IMR-90 (cell line): Measurements from ENCODE around the gene MLANA.

ENCODE experiments used
- MXI1 ChIP-seq: IDR thresholded peaks from 2 replicates; pipeline ENCODE4 v1.6.1; 2012; ENCODE audit warnings: low read depth, mild to moderate bottlenecking, low read length, moderate library complexity, borderline replicate concordance
- RAD21 ChIP-seq: IDR thresholded peaks from 2 replicates; pipeline ENCODE4 v1.6.1; 2012; ENCODE audit warnings: low read length, improper control_type of control experiment
- RFX5 ChIP-seq: IDR thresholded peaks from 2 replicates; pipeline ENCODE4 v1.8.0; 2012; ENCODE audit warnings: low read depth, mild to moderate bottlenecking, low read length, moderate library complexity
- SMC3 ChIP-seq: fragments of 150-350 bp; IDR thresholded peaks from 2 replicates; pipeline ENCODE4 v1.6.1; 2016; ENCODE audit warnings: low read depth, mild to moderate bottlenecking, antibody characterized with exemption, low read length, moderate library complexity
- TF ChIP-seq, protein P1 (sequence below): conservative IDR thresholded peaks from 2 replicates; pipeline ENCODE4 v1.5.1; 2012; ENCODE audit warnings: mild to moderate bottlenecking, low read depth, low read length, improper control_type of control experiment

DNA sequence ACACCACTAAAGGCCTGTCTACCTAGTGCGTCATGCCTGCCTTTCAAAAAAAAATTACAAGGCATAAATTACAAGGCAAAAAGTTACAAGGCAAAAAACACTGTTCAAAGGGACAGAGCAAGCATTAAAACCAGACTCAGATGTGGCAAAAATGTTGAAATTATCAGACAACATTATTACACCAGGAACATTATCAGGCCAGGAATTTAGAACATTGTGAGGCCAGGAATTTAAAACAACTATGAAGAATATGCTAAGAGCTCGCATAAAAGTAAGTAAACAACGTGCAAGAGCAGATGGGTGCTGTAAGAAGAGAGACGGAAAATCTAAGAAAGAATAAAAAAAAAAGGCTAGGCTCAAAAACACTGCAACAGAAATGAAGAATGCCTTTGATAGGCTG, 18.2 kb upstream of the MLANA start:
- TF ChIP-seq, protein P1, sequence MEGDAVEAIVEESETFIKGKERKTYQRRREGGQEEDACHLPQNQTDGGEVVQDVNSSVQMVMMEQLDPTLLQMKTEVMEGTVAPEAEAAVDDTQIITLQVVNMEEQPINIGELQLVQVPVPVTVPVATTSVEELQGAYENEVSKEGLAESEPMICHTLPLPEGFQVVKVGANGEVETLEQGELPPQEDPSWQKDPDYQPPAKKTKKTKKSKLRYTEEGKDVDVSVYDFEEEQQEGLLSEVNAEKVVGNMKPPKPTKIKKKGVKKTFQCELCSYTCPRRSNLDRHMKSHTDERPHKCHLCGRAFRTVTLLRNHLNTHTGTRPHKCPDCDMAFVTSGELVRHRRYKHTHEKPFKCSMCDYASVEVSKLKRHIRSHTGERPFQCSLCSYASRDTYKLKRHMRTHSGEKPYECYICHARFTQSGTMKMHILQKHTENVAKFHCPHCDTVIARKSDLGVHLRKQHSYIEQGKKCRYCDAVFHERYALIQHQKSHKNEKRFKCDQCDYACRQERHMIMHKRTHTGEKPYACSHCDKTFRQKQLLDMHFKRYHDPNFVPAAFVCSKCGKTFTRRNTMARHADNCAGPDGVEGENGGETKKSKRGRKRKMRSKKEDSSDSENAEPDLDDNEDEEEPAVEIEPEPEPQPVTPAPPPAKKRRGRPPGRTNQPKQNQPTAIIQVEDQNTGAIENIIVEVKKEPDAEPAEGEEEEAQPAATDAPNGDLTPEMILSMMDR: no peak
- TF ChIP-seq RFX5 (no peak), RAD21 (no peak), SMC3 (no peak), MXI1 (no peak)
